Measurements from ENCODE around the gene SPAAR.
"Not testable (repeated sequence)": the region's sequence is repeated elsewhere in the genome, so short reads cannot be mapped to it uniquely, and the experiment has no call there.

Gene SPAAR

GRCh38 chr9:35923927-35924763 lies 14.9 kb downstream of the SPAAR start:
- no peak for DNase-seq

GRCh38 chr9:35928591-35929452 lies 19.5 kb downstream of the SPAAR start:
- DNase-seq, result no peak

- DNase-seq, result no peak
Observed at GRCh38 chr9:35929453-35929718, 20.1 kb downstream of the SPAAR start.

- no peak for DNase-seq
Observed at GRCh38 chr9:35930521-35930920, 21.2 kb downstream of the SPAAR start.

GRCh38 chr9:35930989-35931388 lies 21.7 kb downstream of the SPAAR start:
- no peak for DNase-seq

GRCh38 chr9:35932735-35933134 lies 23.4 kb downstream of the SPAAR start:
- DNase-seq, result no peak

- DNase-seq, result no peak
Observed at GRCh38 chr9:35933550-35934067, 24.3 kb downstream of the SPAAR start.

GRCh38 chr9:35934069-35934468 lies 24.8 kb downstream of the SPAAR start:
- not testable (repeated sequence) for DNase-seq

- no peak for DNase-seq
Observed at GRCh38 chr9:35935261-35935660, 26.0 kb downstream of the SPAAR start.

- DNase-seq, result no peak
Observed at GRCh38 chr9:35935755-35936509, 26.6 kb downstream of the SPAAR start.

- no peak for DNase-seq
Observed at GRCh38 chr9:35937227-35937626, 27.9 kb downstream of the SPAAR start.

GRCh38 chr9:35938474-35939356 lies 29.4 kb downstream of the SPAAR start:
- DNase-seq, result no peak

- no peak for DNase-seq
Observed at GRCh38 chr9:35939679-35940250, 30.5 kb downstream of the SPAAR start.

GRCh38 chr9:35940458-35941407 lies 31.4 kb downstream of the SPAAR start:
- DNase-seq, result no peak

GRCh38 chr9:35942286-35942685 lies 33.0 kb downstream of the SPAAR start:
- DNase-seq, result no peak

- DNase-seq, result no peak
Observed at GRCh38 chr9:35944173-35944572, 34.9 kb downstream of the SPAAR start.

GRCh38 chr9:35944841-35945240 lies 35.6 kb downstream of the SPAAR start:
- no peak for DNase-seq

- peak; percentile 66 for DNase-seq
Observed at GRCh38 chr9:35945341-35946018, 36.2 kb downstream of the SPAAR start.

GRCh38 chr9:35948451-35948850 lies 39.2 kb downstream of the SPAAR start:
- DNase-seq, result no peak

- DNase-seq, result no peak
Observed at GRCh38 chr9:35948901-35949318, 39.6 kb downstream of the SPAAR start.

Data from NCI-H524 treated with DMSO at 0.1 percent for 48 hours (cell line).